IPS-18a (cell line): Measurements from ENCODE around the gene DHRSX.
"Not testable (repeated sequence)": the region's sequence is repeated elsewhere in the genome, so short reads cannot be mapped to it uniquely, and the experiment has no call there.

Experiments used
- H3K27ac ChIP-seq: one replicate; pipeline ENCODE4 v1.5.1; 2013; ENCODE audit warnings: low read length
- H3K27me3 ChIP-seq: one replicate; pipeline ENCODE4 v1.6.1; 2013; ENCODE audit warnings: mild to moderate bottlenecking, low read length; ENCODE audit not compliant: control insufficient read depth, insufficient read depth
- H3K36me3 ChIP-seq: one replicate; pipeline ENCODE4 v1.6.1; 2013; ENCODE audit warnings: low read depth, low read length; ENCODE audit not compliant: control insufficient read depth
- H3K4me1 ChIP-seq: one replicate; pipeline ENCODE4 v1.6.1; 2013; ENCODE audit warnings: low read depth, low read length; ENCODE audit not compliant: control insufficient read depth
- H3K4me3 ChIP-seq: one replicate; pipeline ENCODE4 v1.5.1; 2013; ENCODE audit warnings: low read length
- H3K9ac ChIP-seq: one replicate; pipeline ENCODE4 v1.6.1; 2013; ENCODE audit warnings: mild to moderate bottlenecking, low read length, moderate library complexity
- H3K9me3 ChIP-seq: one replicate; pipeline ENCODE4 v1.6.1; 2013; ENCODE audit warnings: low read depth, low read length; ENCODE audit not compliant: control insufficient read depth

DHRSX gene

DNA sequence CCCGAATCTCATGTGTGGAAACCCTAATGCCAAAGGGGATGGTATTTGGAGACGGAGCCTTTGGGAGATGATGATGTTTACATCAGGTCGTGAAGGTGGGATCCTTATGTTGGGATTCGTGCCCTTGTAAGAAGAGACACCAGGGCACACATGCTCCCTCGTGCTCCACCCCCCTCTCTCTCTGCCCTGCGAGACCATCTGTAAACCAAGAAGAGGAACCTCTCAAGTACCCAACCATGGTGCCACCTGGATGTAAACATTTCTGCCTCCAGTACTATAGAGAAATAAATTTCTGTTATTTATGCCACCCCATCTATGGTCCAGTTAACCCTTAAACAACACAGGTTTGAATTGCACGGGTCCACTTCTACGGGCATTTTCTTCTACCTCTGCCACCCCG is 179.4 kb downstream of the DHRSX start:
- Histone ChIP-seq H3K27me3 (no peaks in the 10 kb centered on the region), H3K9ac (no peak overlapping the region), H3K27ac (no peak overlapping the region), H3K36me3 (no peaks in the 10 kb centered on the region), H3K4me3 (no peak overlapping the region), H3K4me1 (no peaks in the 10 kb centered on the region), H3K9me3 (no peaks in the 10 kb centered on the region)

DNA sequence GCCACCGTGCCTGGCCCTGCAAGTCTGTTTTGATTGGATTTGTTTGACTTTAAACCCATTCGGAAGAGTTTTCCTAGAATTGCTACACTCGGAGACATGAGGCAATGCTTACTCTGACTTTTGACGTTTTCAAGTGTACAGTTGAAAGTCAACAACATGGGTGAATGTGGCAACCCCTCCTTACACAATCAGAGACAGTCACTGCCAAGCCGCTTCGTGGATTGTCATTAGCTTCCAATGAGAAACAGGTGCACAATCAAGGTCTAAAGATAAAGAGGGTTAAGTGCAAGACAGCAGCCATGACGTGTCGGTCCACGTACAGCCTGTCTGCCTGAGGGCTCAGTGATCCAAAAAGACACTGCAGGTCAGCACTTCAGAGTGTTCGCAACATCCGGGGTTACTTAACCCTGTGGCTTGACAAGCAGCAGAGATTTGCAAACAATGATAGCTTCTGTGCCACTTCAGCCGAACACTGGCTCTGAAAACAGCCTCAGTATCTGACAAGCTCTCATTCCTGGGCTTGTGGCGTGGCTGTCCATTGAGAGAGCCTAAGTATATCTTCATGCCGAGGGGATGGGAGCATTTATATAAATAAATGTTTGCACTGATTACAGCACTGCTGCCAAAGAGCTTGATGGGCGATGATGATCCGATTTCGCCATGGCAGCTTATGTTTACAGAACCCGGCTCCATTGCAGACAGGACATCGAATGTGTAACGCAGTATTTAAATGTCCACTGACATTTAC is 180.0 kb downstream of the DHRSX start:
- Histone ChIP-seq H3K9me3 (no peaks in the 10 kb centered on the region), H3K9ac (no peak overlapping the region), H3K27me3 (no peaks in the 10 kb centered on the region), H3K4me3 (no peak overlapping the region), H3K4me1 (no peaks in the 10 kb centered on the region), H3K36me3 (no peaks in the 10 kb centered on the region), H3K27ac (no peak overlapping the region)

DNA sequence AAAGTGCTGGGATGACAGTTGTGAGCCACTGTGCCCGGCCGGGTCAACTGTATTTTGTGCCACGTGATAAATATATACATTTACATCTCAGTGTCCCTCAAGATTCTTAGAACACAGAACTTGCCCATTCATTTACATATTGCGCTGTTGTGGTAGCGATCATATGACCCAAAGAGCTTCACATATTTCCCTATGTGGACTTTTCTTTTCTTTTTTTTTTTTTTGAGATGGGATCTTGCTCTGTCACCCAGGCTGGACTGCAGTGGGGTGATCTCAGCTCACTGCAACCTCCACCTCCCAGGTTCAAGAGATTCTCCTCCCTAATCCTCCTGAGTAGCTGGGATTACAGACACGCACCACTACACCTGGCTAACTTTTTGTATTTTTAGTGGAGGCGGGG is 180.7 kb downstream of the DHRSX start:
- Histone ChIP-seq H3K36me3 (no peaks in the 10 kb centered on the region), H3K27me3 (no peaks in the 10 kb centered on the region), H3K4me1 (no peaks in the 10 kb centered on the region), H3K9me3 (no peaks in the 10 kb centered on the region), H3K27ac (no peak overlapping the region), H3K4me3 (no peak overlapping the region), H3K9ac (no peak overlapping the region)

DNA sequence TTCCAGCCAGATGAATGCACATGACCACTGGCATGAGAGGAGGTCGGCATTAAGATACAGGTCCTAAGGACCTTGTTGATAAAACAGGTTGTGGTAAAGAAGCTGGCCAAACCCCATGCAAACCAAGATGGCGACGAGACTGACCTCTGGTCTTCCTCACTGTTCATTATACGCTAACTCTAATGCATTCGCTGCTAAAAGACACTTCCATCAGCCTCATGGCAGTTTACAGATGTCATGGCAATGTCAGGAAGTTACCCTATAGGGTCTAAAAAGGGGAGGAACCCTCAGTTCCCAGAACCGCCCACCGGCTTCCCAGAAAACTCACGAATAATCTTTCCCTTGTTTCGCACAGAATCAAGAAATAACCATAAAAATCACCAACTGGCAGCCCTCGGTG is 182.4 kb downstream of the DHRSX start:
- H3K36me3 ChIP-seq: no peaks in the 10 kb centered on the region
- no peak overlapping the region for H3K9ac ChIP-seq

DNA sequence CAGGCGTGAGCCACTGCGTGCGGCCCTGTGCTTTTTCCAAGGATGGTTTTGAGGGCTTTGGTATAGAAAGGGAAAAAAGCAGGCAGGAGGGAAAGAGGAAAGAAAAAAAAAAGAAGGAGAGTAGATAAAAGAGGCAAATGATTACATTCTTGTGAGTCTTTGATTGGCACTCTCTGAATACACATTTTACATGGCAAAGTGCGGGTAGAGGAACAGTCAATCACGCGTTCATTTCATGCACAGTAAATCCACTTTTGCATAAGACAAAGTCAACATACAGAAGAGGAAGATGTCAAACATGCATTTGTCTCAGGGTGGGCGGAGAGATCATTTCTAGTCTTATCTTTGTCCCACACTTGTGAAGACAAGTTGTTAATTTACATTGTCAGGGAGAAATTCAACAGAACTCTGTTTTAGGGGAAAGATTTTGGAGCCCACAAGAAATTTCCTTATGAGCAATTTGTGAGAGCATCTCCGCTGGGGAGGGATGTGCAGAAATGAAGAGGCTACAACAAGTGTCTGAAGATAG is 183.2 kb downstream of the DHRSX start:
- no peaks in the 10 kb centered on the region for H3K9me3 ChIP-seq

More for the DNA sequence above, 182.4 kb downstream of the DHRSX start:
- H3K4me1 ChIP-seq: no peaks in the 10 kb centered on the region
- H3K27ac ChIP-seq: no peak overlapping the region
- H3K9me3 ChIP-seq: no peaks in the 10 kb centered on the region
- no peak overlapping the region for H3K4me3 ChIP-seq
- H3K27me3 ChIP-seq: no peaks in the 10 kb centered on the region

DNA sequence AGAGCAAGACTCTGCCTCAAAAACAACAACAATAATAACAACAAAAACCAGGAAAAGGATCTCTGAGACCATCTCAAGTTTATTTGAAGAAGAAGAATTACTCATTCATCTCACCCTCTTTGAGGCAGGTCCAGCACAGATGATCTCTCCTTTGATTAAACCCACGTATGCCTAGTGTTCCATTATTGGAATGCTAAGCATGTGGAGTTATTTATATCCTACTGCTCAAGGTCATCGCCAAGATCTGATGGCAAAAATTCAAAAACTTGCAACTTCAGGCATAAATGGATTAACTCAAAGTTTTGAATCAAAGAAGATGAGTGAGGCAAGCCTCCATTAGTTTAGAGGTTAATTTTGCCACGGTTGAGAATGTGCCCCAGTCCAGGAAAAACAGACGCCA is 184.2 kb downstream of the DHRSX start:
- H3K27me3 ChIP-seq: no peaks in the 10 kb centered on the region
- no peak overlapping the region for H3K4me3 ChIP-seq
- no peaks in the 10 kb centered on the region for H3K36me3 ChIP-seq
- no peak overlapping the region for H3K9ac ChIP-seq
- H3K4me1 ChIP-seq: peaks cover 5% of the 10 kb centered on the region
- H3K27ac ChIP-seq: no peak overlapping the region
- no peaks in the 10 kb centered on the region for H3K9me3 ChIP-seq

More for the DNA sequence above, 183.2 kb downstream of the DHRSX start:
- no peaks in the 10 kb centered on the region for H3K27me3 ChIP-seq
- H3K27ac ChIP-seq: no peak overlapping the region
- H3K4me3 ChIP-seq: no peak overlapping the region
- no peaks in the 10 kb centered on the region for H3K4me1 ChIP-seq
- no peak overlapping the region for H3K9ac ChIP-seq
- no peaks in the 10 kb centered on the region for H3K36me3 ChIP-seq

DNA sequence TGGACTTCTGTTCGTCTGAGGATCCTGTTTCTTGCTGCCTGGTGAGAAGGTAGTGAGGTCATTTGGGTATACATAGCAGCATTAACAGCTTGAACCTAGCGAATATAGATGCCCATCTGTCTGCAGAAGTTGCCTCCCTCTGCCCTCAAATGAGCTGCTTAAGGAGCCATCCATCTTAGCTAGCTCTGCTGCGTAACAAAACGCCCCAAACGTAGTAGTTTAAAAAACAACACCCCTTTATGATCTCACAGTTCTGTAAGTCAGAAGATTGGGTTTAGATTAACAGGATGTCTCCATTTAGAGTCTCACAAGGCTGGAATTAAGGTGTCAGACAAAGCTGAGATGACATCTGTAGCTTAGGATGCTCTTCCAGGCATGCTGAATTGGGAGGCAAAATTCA is 185.3 kb downstream of the DHRSX start:
- no peaks in the 10 kb centered on the region for H3K27me3 ChIP-seq
- no peak overlapping the region for H3K4me3 ChIP-seq
- peaks cover 12% of the 10 kb centered on the region for H3K4me1 ChIP-seq
- H3K9ac ChIP-seq: no peak overlapping the region
- H3K27ac ChIP-seq: no peak overlapping the region
- no peaks in the 10 kb centered on the region for H3K36me3 ChIP-seq
- H3K9me3 ChIP-seq: no peaks in the 10 kb centered on the region

DNA sequence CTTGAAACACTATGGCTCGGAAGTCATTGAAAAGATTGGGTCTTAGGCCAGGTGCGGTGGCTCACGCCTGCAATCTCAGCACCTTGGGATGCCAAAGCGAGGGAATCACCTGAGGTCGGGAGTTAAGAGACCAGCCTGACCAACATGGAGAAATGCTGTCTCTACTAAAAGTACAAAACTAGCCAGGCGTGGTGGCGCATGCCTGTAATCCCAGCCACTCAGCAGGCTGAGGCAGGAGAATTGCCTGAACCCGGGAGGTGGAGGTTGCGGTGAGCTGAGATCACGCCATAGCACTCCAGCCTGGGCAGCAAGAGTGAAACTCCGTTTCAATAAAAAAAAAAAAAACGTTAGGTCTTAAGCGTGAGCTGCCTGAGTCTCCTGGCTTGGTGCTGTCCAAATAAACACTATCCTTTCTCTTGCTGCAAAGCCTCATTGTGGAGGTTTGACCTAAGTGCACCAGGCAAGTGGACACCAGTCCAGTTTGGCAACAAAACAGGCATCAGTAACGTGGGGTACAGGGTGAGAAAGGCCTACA is 185.9 kb downstream of the DHRSX start:
- Histone ChIP-seq H3K36me3 (no peaks in the 10 kb centered on the region), H3K27ac (no peak overlapping the region), H3K9ac (no peak overlapping the region), H3K9me3 (no peaks in the 10 kb centered on the region), H3K4me3 (no peak overlapping the region), H3K4me1 (peaks cover 12% of the 10 kb centered on the region), H3K27me3 (no peaks in the 10 kb centered on the region)

DNA sequence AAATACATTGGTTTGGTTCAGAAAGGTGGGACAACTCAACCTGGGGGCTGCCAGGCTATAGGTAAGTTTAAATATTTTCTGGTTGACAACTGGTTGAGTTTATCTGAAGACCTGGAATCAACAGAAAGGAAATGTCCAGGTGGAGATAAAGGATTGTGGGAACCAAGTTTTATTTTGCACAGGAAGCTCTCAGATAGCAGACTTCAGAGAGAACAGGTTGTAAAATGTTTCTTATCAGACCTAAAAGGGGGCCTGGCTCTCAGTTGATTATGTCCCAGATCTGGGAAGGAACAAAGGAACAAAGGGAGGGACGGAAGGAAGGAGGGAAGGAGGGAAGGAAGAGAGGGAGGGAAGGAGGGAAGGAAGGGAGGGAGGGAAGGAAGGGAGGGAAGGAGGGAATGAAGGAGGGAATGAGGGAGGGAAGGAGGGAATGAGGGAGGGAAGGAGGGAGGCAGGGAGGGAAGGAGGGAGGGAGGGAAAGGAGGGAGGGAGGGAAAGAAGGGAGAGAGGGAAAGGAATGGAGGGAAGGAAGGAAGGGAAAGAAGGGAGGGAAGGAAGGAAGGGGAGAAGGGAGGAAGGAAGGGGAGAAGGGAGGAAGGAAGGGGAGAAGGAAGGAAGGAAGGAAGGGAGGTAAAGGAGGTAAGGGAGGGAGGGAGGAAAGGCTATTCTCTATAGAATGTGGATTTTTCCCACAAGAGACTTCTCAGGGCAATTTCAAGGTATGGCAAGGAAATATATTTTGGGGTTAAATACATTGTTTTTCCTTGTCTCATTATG is 186.7 kb downstream of the DHRSX start:
- H3K9me3 ChIP-seq: no peaks in the 10 kb centered on the region
- H3K27me3 ChIP-seq: no peaks in the 10 kb centered on the region
- no peak overlapping the region for H3K27ac ChIP-seq
- no peak overlapping the region for H3K4me3 ChIP-seq
- H3K9ac ChIP-seq: no peak overlapping the region
- peaks cover 12% of the 10 kb centered on the region for H3K4me1 ChIP-seq
- H3K36me3 ChIP-seq: no peaks in the 10 kb centered on the region

DNA sequence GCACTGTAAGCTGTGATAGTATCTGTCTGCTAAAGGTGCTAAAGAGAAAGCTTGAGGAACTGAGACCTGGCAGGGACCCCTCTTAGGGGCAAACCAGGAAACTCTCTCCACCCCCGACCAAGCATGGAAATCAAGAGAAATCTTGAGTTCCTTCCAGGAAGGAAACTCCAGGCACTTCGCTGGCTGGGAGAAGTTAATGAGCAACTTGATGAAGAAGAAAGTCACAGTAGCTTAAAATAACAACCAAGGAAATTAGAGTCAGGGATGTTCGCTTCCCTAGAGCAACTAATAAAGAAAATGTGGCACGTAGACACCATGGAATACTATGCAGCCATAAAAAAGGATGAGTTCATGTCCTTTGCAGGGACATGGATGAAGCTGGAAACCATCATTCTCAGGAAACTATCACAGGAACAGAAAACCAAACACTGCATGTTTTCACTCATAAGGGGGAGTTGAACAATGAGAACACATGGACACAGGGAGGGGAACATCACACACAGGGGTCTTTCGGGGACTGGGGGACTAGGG is 188.7 kb downstream of the DHRSX start:
- not testable (repeated sequence) for H3K4me3 ChIP-seq, H3K27ac ChIP-seq, H3K9me3 ChIP-seq, H3K9ac ChIP-seq, H3K27me3 ChIP-seq, H3K36me3 ChIP-seq
- peaks cover 12% of the 10 kb centered on the region for H3K4me1 ChIP-seq

DNA sequence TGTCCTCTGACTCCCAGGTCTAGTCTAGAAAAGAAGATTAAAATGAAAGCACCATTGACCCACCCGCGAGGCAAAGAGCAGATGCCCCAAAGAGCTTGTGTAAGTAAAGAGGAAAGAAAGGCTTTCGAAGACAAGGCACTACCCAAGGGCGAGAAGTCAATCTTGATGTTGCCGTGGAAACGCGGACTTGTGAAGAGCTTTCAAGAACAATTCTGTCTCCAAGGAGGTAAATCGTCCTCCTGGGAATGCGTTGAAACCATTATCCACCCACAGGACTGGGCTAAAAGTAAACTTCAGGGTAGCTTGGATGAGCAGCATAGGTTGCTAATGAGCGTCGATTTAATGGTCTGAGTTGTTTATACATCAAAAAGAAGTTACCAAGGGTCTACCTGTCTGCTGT is 189.3 kb downstream of the DHRSX start:
- peak overlapping the region; percentile 37 for H3K27ac ChIP-seq
- H3K36me3 ChIP-seq: no peaks in the 10 kb centered on the region

More for the DNA sequence above, 189.3 kb downstream of the DHRSX start:
- H3K4me3 ChIP-seq: peak overlapping the region; percentile 22
- peaks cover 12% of the 10 kb centered on the region for H3K4me1 ChIP-seq
- no peaks in the 10 kb centered on the region for H3K9me3 ChIP-seq
- H3K27me3 ChIP-seq: no peaks in the 10 kb centered on the region
- H3K9ac ChIP-seq: peak overlapping the region; percentile 16
